Measurements from ENCODE around the gene BLOC1S1.

DNA sequence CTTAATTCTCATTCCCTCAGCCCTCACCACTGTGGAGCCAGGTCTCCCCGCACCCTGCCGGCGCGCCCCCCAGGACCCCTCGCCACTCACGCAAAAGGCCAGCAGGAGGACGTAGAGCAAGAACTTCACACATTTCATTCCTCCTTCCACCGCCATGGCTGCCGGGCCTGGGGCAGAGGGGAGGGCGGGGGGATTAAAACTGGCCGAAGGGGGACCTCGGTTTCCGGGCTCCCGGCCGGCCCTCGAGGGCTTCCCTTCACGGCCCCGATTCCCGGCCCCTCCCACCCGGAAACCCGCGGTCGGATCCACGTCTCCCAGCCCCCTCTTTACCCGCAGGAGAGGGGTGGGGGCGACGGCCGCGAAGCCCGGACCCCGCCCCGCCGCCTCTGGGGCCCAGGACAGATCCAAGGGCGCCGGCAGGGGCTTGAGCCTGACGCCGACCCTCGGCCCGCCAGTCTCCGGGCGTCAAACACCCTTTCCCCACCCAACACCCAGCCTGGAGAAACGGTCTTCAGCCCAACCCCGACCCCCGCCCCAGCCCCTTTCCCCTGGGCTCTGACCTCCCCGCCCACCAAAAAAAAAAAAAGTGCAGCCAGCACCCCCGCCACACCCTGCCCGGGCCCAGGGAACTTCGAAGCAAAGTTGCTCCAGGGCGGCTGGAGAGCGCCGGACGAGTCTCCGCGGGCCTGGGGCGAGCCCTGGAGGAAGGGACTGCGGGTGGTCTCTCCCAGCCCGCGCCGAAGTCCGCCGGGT, 12.5 kb downstream of the BLOC1S1 start:
- TF ChIP-seq, protein P1, sequence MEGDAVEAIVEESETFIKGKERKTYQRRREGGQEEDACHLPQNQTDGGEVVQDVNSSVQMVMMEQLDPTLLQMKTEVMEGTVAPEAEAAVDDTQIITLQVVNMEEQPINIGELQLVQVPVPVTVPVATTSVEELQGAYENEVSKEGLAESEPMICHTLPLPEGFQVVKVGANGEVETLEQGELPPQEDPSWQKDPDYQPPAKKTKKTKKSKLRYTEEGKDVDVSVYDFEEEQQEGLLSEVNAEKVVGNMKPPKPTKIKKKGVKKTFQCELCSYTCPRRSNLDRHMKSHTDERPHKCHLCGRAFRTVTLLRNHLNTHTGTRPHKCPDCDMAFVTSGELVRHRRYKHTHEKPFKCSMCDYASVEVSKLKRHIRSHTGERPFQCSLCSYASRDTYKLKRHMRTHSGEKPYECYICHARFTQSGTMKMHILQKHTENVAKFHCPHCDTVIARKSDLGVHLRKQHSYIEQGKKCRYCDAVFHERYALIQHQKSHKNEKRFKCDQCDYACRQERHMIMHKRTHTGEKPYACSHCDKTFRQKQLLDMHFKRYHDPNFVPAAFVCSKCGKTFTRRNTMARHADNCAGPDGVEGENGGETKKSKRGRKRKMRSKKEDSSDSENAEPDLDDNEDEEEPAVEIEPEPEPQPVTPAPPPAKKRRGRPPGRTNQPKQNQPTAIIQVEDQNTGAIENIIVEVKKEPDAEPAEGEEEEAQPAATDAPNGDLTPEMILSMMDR (optimal IDR thresholded peaks at IDR 0.05 in 1 of 3, IDR thresholded peaks at IDR 0.05 in 1 of 3, conservative IDR thresholded peaks at IDR 0.05 in 1 of 3; ENCODE audit: extremely low read depth in 1 of 3, insufficient read depth in 2 of 3, low read length in 3 of 3) = no peak
- TF ChIP-seq EZH2 (IDR thresholded peaks at IDR 0.05; ENCODE audit: low read length) = no peak

Data from keratinocyte (primary cell).